ENCODE measurements around the gene POM121L2.

GRCh38 chr6:27321901-27322300, 9.8 kb upstream of the POM121L2 start:
- TF ChIP-seq GABPA (IDR thresholded peaks at IDR 0.05 in 1 of 2, conservative IDR thresholded peaks at IDR 0.05 in 1 of 2): no peak
- TF ChIP-seq, protein P1, sequence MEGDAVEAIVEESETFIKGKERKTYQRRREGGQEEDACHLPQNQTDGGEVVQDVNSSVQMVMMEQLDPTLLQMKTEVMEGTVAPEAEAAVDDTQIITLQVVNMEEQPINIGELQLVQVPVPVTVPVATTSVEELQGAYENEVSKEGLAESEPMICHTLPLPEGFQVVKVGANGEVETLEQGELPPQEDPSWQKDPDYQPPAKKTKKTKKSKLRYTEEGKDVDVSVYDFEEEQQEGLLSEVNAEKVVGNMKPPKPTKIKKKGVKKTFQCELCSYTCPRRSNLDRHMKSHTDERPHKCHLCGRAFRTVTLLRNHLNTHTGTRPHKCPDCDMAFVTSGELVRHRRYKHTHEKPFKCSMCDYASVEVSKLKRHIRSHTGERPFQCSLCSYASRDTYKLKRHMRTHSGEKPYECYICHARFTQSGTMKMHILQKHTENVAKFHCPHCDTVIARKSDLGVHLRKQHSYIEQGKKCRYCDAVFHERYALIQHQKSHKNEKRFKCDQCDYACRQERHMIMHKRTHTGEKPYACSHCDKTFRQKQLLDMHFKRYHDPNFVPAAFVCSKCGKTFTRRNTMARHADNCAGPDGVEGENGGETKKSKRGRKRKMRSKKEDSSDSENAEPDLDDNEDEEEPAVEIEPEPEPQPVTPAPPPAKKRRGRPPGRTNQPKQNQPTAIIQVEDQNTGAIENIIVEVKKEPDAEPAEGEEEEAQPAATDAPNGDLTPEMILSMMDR (IDR thresholded peaks at IDR 0.05; ENCODE audit: low read depth, low read length, missing input control): no peak
